AG10803 (cell line): ENCODE measurements around the gene BRS3.

Experiments used
- DNase-seq: peaks from one replicate; pipeline ENCODE4 v3.0.0; 2010; ENCODE audit warnings: low read depth
- H3K4me3 ChIP-seq: 2 replicates; pipeline ENCODE4 v1.5.1; 2011; ENCODE audit warnings: mild to moderate bottlenecking, low read length, control low read depth
- TF ChIP-seq, protein P1 (sequence below): conservative IDR thresholded peaks from 2 replicates; pipeline ENCODE4 v1.5.1; 2011; ENCODE audit warnings: mild to moderate bottlenecking, low read length, control low read depth, inconsistent platforms

The BRS3 gene

GRCh38 chrX:136473663-136474062 lies 14.1 kb upstream of the BRS3 start:
- DNase-seq, result no peak
- TF ChIP-seq, protein P1, sequence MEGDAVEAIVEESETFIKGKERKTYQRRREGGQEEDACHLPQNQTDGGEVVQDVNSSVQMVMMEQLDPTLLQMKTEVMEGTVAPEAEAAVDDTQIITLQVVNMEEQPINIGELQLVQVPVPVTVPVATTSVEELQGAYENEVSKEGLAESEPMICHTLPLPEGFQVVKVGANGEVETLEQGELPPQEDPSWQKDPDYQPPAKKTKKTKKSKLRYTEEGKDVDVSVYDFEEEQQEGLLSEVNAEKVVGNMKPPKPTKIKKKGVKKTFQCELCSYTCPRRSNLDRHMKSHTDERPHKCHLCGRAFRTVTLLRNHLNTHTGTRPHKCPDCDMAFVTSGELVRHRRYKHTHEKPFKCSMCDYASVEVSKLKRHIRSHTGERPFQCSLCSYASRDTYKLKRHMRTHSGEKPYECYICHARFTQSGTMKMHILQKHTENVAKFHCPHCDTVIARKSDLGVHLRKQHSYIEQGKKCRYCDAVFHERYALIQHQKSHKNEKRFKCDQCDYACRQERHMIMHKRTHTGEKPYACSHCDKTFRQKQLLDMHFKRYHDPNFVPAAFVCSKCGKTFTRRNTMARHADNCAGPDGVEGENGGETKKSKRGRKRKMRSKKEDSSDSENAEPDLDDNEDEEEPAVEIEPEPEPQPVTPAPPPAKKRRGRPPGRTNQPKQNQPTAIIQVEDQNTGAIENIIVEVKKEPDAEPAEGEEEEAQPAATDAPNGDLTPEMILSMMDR, result no peak
- H3K4me3 ChIP-seq, result no peak overlapping the region

- TF ChIP-seq, protein P1, result no peak
- DNase-seq, result no peak
- no peak overlapping the region for H3K4me3 ChIP-seq
Measured at GRCh38 chrX:136475236-136475635, 12.5 kb upstream of the BRS3 start.

GRCh38 chrX:136476501-136476900 lies 11.2 kb upstream of the BRS3 start:
- no peak overlapping the region for H3K4me3 ChIP-seq
- TF ChIP-seq, protein P1, result no peak
- DNase-seq, result no peak

- DNase-seq, result no peak
- TF ChIP-seq, protein P1, result no peak
- no peak overlapping the region for H3K4me3 ChIP-seq
Measured at GRCh38 chrX:136477026-136477425, 10.7 kb upstream of the BRS3 start.

GRCh38 chrX:136480383-136480782 lies 7.4 kb upstream of the BRS3 start:
- DNase-seq, result no peak
- TF ChIP-seq, protein P1, result no peak

GRCh38 chrX:136488706-136489105 lies 959 bp downstream of the BRS3 start:
- no peak overlapping the region for H3K4me3 ChIP-seq
- TF ChIP-seq, protein P1, result no peak
- DNase-seq, result no peak

More at GRCh38 chrX:136480383-136480782, 7.4 kb upstream of the BRS3 start:
- no peak overlapping the region for H3K4me3 ChIP-seq

DNA sequence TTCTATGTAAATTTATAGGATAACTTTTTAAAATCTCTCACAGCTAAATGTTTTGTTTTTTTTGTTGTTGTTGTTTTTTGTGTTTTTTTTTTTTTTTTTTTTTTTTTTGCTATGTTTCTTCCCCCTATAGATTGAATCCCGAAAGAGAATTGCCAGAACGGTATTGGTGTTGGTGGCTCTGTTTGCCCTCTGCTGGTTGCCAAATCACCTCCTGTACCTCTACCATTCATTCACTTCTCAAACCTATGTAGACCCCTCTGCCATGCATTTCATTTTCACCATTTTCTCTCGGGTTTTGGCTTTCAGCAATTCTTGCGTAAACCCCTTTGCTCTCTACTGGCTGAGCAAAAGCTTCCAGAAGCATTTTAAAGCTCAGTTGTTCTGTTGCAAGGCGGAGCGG lies 4.1 kb downstream of the BRS3 start:
- no peak for DNase-seq

More for the DNA sequence above, 4.1 kb downstream of the BRS3 start:
- TF ChIP-seq, protein P1, result no peak
- H3K4me3 ChIP-seq, result no peak overlapping the region
